Stomach (tissue), 4 donors: ENCODE measurements around the gene TMEM141.
"Not testable (repeated sequence)": the region's sequence is repeated elsewhere in the genome, so short reads cannot be mapped to it uniquely, and the experiment has no call there.

Experiments used
- EP300 ChIP-seq: sonication (generic); formaldehyde crosslinking; IDR thresholded peaks from one replicate; pipeline ENCODE4 v1.6.1; 2017; ENCODE audit warnings: antibody characterized with exemption
- POLR2A ChIP-seq, 4 donors: fragments of 450-650 bp; IDR thresholded peaks; one replicate each; pipeline ENCODE4 v1.6.1; 2016; ENCODE audit warnings: antibody characterized with exemption in 4 of 4, control low read depth in 2 of 4, mild to moderate bottlenecking in 1 of 4, moderate library complexity in 1 of 4
- POLR2AphosphoS5 ChIP-seq, 3 donors: sonication (generic); formaldehyde crosslinking; IDR thresholded peaks; one replicate each; pipeline ENCODE4 v1.6.1; 2016; ENCODE audit warnings: antibody characterized with exemption in 3 of 3
- TF ChIP-seq, protein P1 (sequence below), 7 experiments: fragments of 450-650 bp in 4 of 7; fragments of 200-600 bp in 3 of 7; sonication (generic) in 3 of 7; IDR thresholded peaks; one replicate each; pipeline ENCODE4 v1.5.1; 2016 to 2019; ENCODE audit warnings: antibody characterized with exemption in 7 of 7, control low read depth in 2 of 7, mild to moderate bottlenecking in 1 of 7

DNA sequence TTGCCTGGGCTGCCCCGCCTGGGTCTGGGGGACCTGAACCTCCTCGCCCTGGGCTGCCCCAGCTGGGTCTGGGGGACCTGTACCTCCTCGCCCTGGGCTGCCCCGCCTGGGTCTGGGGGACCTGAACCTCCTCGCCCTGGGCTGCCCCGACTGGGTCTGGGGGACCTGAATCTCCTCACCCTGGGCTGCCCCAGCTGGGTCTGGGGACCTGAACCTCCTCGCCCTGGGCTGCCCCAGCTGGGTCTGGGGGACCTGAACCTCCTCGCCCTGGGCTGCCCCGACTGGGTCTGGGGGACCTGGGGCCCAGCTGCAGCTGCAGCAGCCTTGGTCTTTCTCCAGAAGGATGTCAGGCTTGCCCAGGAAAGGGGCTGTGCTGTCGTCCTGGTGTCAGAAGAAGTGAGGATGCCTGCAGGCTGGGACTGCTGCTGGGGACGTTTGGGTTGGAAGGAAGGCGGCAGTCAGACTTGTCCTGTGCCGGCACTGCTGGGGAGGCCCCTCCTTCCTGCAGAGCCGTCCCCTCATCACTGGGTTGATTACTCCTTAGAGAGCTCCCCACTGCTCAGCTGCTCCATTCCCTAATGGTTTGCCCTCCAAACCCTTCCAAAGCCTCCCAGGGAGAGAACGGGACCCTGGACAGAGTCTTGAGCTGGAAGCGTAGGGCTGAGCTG lies 42.4 kb downstream of the TMEM141 start:
- TF ChIP-seq POLR2A (IDR thresholded peaks at IDR 0.05); EP300; POLR2AphosphoS5 (IDR thresholded peaks at IDR 0.05): not testable (repeated sequence)
- TF ChIP-seq, protein P1, sequence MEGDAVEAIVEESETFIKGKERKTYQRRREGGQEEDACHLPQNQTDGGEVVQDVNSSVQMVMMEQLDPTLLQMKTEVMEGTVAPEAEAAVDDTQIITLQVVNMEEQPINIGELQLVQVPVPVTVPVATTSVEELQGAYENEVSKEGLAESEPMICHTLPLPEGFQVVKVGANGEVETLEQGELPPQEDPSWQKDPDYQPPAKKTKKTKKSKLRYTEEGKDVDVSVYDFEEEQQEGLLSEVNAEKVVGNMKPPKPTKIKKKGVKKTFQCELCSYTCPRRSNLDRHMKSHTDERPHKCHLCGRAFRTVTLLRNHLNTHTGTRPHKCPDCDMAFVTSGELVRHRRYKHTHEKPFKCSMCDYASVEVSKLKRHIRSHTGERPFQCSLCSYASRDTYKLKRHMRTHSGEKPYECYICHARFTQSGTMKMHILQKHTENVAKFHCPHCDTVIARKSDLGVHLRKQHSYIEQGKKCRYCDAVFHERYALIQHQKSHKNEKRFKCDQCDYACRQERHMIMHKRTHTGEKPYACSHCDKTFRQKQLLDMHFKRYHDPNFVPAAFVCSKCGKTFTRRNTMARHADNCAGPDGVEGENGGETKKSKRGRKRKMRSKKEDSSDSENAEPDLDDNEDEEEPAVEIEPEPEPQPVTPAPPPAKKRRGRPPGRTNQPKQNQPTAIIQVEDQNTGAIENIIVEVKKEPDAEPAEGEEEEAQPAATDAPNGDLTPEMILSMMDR (IDR thresholded peaks at IDR 0.05), result not testable (repeated sequence)
